Spleen (tissue), 11 donors: ENCODE data around the gene MT1A. TPM values are rescaled to one million over a fixed set of nuclear protein-coding genes. Genes with fewer than 3 reads are reported as not detected.

Experiments used
- DNase-seq: peaks from one replicate; pipeline ENCODE4 v3.0.0-alpha.2; 2020
- H3K27ac ChIP-seq, 8 donors: fragments of 200-600 bp; sonication (generic) in 7 of 8; 1 replicate in 4 of 8; 2 replicates in 4 of 8; pipeline versions ENCODE4 v1.5.0 to v1.8.0; 2016 to 2021; ENCODE audit warnings: inconsistent platforms in 4 of 8, mild to moderate bottlenecking in 4 of 8, moderate library complexity in 1 of 8
- H3K27me3 ChIP-seq, 7 donors: fragments of 200-600 bp; sonication (generic) in 6 of 7; replicated peaks in 1 of 7; 1 replicate in 4 of 7; 2 replicates in 3 of 7; pipeline versions ENCODE4 v1.5.0 to v1.8.0; 2016 to 2021; ENCODE audit warnings: inconsistent platforms in 3 of 7, mild to moderate bottlenecking in 1 of 7
- H3K36me3 ChIP-seq, 6 donors: fragments of 200-600 bp; sonication (generic) in 5 of 6; 1 replicate in 4 of 6; 2 replicates in 2 of 6; pipeline versions ENCODE4 v1.5.0 to v1.8.0; 2016 to 2021; ENCODE audit warnings: inconsistent platforms in 2 of 6
- H3K4me1 ChIP-seq, 6 donors: fragments of 200-600 bp; sonication (generic) in 5 of 6; 1 replicate in 3 of 6; 2 replicates in 3 of 6; pipeline versions ENCODE4 v1.5.0 to v1.8.0; 2016 to 2021; ENCODE audit warnings: inconsistent platforms in 3 of 6
- H3K4me3 ChIP-seq, 8 donors: fragments of 200-600 bp; sonication (generic) in 7 of 8; 1 replicate in 4 of 8; 2 replicates in 4 of 8; pipeline versions ENCODE4 v1.5.0 to v1.8.0; 2016 to 2021; ENCODE audit warnings: inconsistent platforms in 4 of 8, mild to moderate bottlenecking in 4 of 8, moderate library complexity in 2 of 8
- H3K9me3 ChIP-seq, 8 donors: fragments of 200-600 bp; sonication (generic) in 7 of 8; 1 replicate in 4 of 8; 2 replicates in 4 of 8; pipeline versions ENCODE4 v1.5.0 to v1.8.0; 2016 to 2021; ENCODE audit warnings: inconsistent platforms in 4 of 8
- POLR2A ChIP-seq, 3 donors: fragments of 450-650 bp; IDR thresholded peaks; one replicate each; pipeline ENCODE4 v1.5.1; 2017; ENCODE audit warnings: antibody characterized with exemption in 3 of 3, mild to moderate bottlenecking in 1 of 3
- POLR2AphosphoS5 ChIP-seq, 3 donors: sonication (generic); formaldehyde crosslinking; IDR thresholded peaks; one replicate each; pipeline ENCODE4 v1.5.1; 2017; ENCODE audit warnings: antibody characterized with exemption in 3 of 3
- WGBS, 5 donors: extraction: QIAGEN DNeasy Blood & Tissue Kit in 3 of 5; methylation state at CpG; one replicate each; pipeline versions ENCODE4 v1.1.5 to v1.1.7; 2013 to 2018; 5-methylcytosine and 5-hydroxymethylcytosine counted together
- intact Hi-C: fragments of 100-400 bp; cut with DNase I; formaldehyde crosslinking; loops from one replicate; pipeline ENCODE4 v1.15.0; 2023; ENCODE audit warnings: low total_unique reads
- polyA plus RNA-seq, 3 donors: library from polyadenylated mRNA; stranded (reverse); fragments of 200-250 nt; gene quantifications; one replicate each; pipeline ENCODE4 v1.2.1, GENCODE V29; 2013
- total RNA-seq, 7 donors: library from RNA; depleted of rRNA in 3 of 7; stranded (reverse); fragments of >200 nt in 3 of 7; fragmentation: NEBNext Ultra II Directional in 4 of 7; extraction: Animal tissue kit (Norgen Biotek cat#: 25700) in 4 of 7; gene quantifications; one replicate each; pipeline versions ENCODE4 v1.1.0 to v1.2.1, GENCODE V29; 2016 to 2021
- TF ChIP-seq, protein P1 (sequence below), 11 experiments: fragments of 200-600 bp in 7 of 11; fragments of 450-650 bp in 4 of 11; sonication (generic) in 4 of 11; IDR thresholded peaks in 8 of 11; conservative IDR thresholded peaks in 3 of 11; 1 replicate in 7 of 11; 2 replicates in 4 of 11; pipeline versions ENCODE4 v1.4.0 to v1.8.0; 2016 to 2021; ENCODE audit warnings: antibody characterized with exemption in 11 of 11, inconsistent platforms in 4 of 11, mild to moderate bottlenecking in 1 of 11
- donor health status: healthy with polysubstance abuse.
- donor health status: DM: no; HTN: no; CAD: no; lungs with moderate emphysema.
- donor health status: DM: no; HTN: no; CAD: no.
- donor health status: Bipolar disorder and iron deficiency.
- donor health status: healthy.
- donor health status: DM: no; HTN: no; CAD: no.
- donor health status: DM: yes; HTN: yes; CAD: no.

MT1A gene
- total and polyA plus RNA-seq, 10 donors = 1.1 to 27.3 (median 5.0) TPM; not detected in 4

DNA sequence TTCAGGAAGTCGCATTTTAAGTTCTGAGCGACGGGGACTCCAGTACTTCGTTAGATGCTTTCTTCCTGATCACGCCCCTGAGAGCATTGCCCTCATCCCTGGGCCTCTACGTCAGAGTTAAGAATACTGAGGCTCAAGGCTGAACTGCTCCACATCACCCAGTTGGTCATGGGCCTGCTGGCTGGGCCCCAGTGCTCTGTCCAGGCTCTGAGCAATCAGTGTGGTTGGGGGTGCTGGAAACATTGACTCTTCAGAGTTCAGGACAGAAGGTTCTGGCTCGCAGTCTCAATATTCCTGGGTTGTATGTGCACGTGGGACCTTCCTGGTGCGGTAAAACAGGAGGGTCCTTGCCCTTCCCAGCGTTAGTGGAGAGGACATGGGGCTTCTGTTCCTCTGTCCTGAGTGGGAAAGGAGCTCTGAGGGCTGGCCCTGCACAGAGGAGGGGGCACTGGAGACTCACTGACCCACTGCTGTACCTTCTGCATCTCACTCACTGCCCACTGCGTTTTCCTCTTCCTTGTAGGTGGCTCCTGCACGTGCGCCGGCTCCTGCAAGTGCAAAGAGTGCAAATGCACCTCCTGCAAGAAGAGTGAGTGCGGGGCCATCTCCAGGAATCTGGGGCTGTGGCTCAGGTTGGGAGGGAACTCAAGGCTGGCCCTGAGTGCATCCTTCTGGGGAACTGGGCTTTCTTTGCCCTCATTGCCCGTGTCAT is 12.4 kb upstream of the MT1A start:
- Histone ChIP-seq H3K27ac (peak overlapping the region; percentile 42 to 84 (median 79)), H3K36me3 (no peaks in the 10 kb centered on the region), H3K27me3 (peaks cover 0 to 35% (median 18%) of the 10 kb centered on the region in 7 donors), H3K4me1 (peaks cover 0 to 43% (median 21%) of the 10 kb centered on the region in 6 donors), H3K9me3 (no peaks in the 10 kb centered on the region), H3K4me3 (peak overlapping the region; percentile 44 to 75 (median 48))
- 22 to 36% (median 33%) methylated on average over 15 to 16 of the region's 16 CpGs for WGBS, 5 donors
- intact Hi-C loops = no loop called here
- TF ChIP-seq, protein P1, sequence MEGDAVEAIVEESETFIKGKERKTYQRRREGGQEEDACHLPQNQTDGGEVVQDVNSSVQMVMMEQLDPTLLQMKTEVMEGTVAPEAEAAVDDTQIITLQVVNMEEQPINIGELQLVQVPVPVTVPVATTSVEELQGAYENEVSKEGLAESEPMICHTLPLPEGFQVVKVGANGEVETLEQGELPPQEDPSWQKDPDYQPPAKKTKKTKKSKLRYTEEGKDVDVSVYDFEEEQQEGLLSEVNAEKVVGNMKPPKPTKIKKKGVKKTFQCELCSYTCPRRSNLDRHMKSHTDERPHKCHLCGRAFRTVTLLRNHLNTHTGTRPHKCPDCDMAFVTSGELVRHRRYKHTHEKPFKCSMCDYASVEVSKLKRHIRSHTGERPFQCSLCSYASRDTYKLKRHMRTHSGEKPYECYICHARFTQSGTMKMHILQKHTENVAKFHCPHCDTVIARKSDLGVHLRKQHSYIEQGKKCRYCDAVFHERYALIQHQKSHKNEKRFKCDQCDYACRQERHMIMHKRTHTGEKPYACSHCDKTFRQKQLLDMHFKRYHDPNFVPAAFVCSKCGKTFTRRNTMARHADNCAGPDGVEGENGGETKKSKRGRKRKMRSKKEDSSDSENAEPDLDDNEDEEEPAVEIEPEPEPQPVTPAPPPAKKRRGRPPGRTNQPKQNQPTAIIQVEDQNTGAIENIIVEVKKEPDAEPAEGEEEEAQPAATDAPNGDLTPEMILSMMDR (IDR thresholded peaks at IDR 0.05 in 8 of 11, conservative IDR thresholded peaks at IDR 0.05 in 3 of 11) = no peak
- TF ChIP-seq POLR2AphosphoS5 (IDR thresholded peaks at IDR 0.05) = no peak
- TF ChIP-seq POLR2A (IDR thresholded peaks at IDR 0.05) = no peak
- no peak for DNase-seq

DNA sequence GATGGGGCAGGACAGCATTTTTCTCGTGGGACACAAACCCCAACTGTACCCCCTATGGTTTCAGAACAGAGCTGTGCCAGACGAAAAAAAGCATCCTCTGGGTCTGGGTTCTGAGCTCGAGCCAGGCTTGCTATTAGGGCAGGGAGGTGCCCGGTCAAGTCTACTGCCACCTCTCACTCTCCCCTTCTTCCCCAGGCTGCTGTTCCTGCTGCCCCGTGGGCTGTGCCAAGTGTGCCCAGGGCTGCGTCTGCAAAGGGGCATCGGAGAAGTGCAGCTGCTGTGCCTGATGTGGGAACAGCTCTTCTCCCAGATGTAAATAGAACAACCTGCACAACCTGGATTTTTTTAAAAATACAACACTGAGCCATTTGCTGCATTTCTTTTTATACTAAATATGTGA is 11.8 kb upstream of the MT1A start:
- Histone ChIP-seq H3K36me3 (no peaks in the 10 kb centered on the region), H3K4me3 (peak overlapping the region in 6 of 8 donors; percentile 47 to 75 (median 49)), H3K9me3 (no peaks in the 10 kb centered on the region), H3K4me1 (peaks cover 0 to 48% (median 22%) of the 10 kb centered on the region in 6 donors), H3K27me3 (peaks cover 0 to 41% (median 19%) of the 10 kb centered on the region in 7 donors), H3K27ac (peak overlapping the region in 3 of 8 donors; percentile 71 to 84 (median 83))
- 62 to 73% (median 69%) methylated on average over 7 of the region's 7 CpGs for WGBS, 5 donors
- DNase-seq = no peak
- intact Hi-C loops = no loop called here
- no peak for TF ChIP-seq POLR2AphosphoS5 (IDR thresholded peaks at IDR 0.05)
- TF ChIP-seq POLR2A (IDR thresholded peaks at IDR 0.05) = no peak
- TF ChIP-seq, protein P1 (IDR thresholded peaks at IDR 0.05 in 8 of 11, conservative IDR thresholded peaks at IDR 0.05 in 3 of 11) = no peak

DNA sequence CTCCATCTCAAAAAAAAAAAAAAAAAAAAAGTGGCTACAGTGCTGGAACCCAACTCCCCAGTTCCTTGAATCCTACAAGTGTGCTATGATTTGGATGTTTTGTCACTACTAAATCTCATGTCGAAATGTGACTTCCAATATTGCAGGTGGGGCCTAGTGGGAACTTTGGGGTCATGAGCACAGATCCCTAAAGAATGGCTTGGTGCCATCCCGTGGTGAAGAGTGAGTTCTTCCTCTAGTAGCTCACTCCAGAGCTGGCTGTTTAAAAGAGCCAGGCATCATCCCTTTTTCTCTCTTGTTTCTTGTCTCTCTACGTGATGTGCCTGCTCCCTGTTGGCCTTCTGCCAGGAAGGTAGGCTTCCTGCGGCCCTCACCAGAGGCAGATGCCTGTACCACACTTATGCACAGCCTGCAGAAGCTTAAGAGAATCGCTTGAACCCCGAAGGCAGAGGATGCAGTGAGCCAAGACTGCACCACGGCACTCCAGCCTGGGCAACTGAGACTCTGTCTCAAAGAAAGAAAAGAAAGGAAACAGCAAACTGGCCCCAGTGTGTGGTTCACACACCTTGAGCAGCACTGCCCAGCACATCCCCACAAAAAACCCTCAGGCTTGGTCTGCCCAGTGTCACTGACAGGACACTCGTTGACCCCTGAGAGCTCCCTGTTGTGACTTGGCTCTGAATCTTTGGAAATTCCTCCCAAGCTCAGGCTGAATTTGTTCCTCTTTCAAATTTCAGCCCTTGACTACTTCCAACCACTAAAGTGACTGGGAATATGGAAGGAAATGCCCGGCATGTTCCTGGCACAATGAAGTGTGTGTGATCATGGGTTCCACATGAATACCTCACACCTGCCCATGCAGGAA is 9.7 kb upstream of the MT1A start:
- H3K36me3 ChIP-seq = no peaks in the 10 kb centered on the region
- no peak overlapping the region for H3K4me3 ChIP-seq
- TF ChIP-seq POLR2A (IDR thresholded peaks at IDR 0.05) = no peak
- no peak for TF ChIP-seq POLR2AphosphoS5 (IDR thresholded peaks at IDR 0.05)
- peaks cover 0 to 62% (median 39%) of the 10 kb centered on the region in 7 donors for H3K27me3 ChIP-seq
- WGBS, 5 donors = 64 to 75% (median 71%) methylated on average over 9 of the region's 9 CpGs
- intact Hi-C loops = no loop called here
- H3K4me1 ChIP-seq = peaks cover 0 to 62% (median 36%) of the 10 kb centered on the region in 6 donors
- H3K9me3 ChIP-seq = no peaks in the 10 kb centered on the region
- no peak for DNase-seq
- peak overlapping the region in 2 of 8 donors; percentile 22 to 46 for H3K27ac ChIP-seq

DNA sequence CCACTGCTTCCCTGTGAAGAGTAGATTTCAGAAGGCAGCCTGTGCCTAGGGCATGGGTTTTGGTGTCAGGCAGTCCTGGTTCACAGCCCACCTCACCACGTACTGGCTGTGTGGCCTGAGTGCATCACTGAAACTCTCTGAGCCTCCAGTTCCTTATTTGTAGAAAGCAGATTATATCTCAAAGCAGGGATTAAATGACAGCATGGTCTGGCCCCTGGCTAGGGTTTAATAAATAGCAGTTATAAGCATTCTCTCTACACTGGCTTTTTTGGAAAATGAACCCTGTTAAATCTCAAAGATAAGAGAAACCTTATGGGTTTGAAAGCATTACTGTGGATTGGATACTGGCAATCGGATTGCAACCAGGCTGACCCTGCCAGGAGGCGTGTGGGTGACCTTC is 8.9 kb upstream of the MT1A start:
- Histone ChIP-seq H3K27ac (peak overlapping the region in 2 of 8 donors; percentile 22 to 46), H3K36me3 (no peaks in the 10 kb centered on the region), H3K4me1 (peaks cover 0 to 63% (median 36%) of the 10 kb centered on the region in 6 donors), H3K9me3 (no peaks in the 10 kb centered on the region), H3K4me3 (no peak overlapping the region), H3K27me3 (peaks cover 0 to 68% (median 47%) of the 10 kb centered on the region in 7 donors)
- WGBS, 5 donors = 82 to 95% (median 84%) methylated on average over 3 of the region's 3 CpGs
- TF ChIP-seq, protein P1 (IDR thresholded peaks at IDR 0.05 in 8 of 11, conservative IDR thresholded peaks at IDR 0.05 in 3 of 11) = no peak
- TF ChIP-seq POLR2AphosphoS5 (IDR thresholded peaks at IDR 0.05) = no peak
- no peak for TF ChIP-seq POLR2A (IDR thresholded peaks at IDR 0.05)
- DNase-seq = no peak
- intact Hi-C loops = no loop called here
